ENCODE data around the gene USP3.

The USP3 gene

GRCh38 chr15:63539521-63539920 lies 35.1 kb downstream of the USP3 start:
- Histone ChIP-seq H3K4me1 (peaks cover 30% of the 10 kb centered on the region), H3K4me3 (no peak overlapping the region), H3K9me3 (no peaks in the 10 kb centered on the region), H3K27me3 (ENCODE audit: low read depth) (no peaks in the 10 kb centered on the region), H3K36me3 (replicated peaks) (no peaks in the 10 kb centered on the region)
- peak in 1 of 2 experiments; percentile 67 for DNase-seq (ENCODE audit: low spot score in 2 of 2)
- in situ Hi-C loops (cut with MboI; ENCODE audit: low sequenced_read_pairs), result no loop called here

- H3K27me3 ChIP-seq (ENCODE audit: low read depth), result no peaks in the 10 kb centered on the region
- no peaks in the 10 kb centered on the region for H3K9me3 ChIP-seq
- H3K4me3 ChIP-seq, result no peak overlapping the region
- H3K4me1 ChIP-seq, result peaks cover 30% of the 10 kb centered on the region
- in situ Hi-C loops (cut with MboI; ENCODE audit: low sequenced_read_pairs), result no loop called here
- H3K36me3 ChIP-seq (replicated peaks), result no peaks in the 10 kb centered on the region
- DNase-seq (ENCODE audit: low spot score in 2 of 2), result no peak
Observed at GRCh38 chr15:63539998-63540397, 35.6 kb downstream of the USP3 start.

GRCh38 chr15:63540449-63540848 lies 36.1 kb downstream of the USP3 start:
- in situ Hi-C loops (cut with MboI; ENCODE audit: low sequenced_read_pairs), result no loop called here
- Histone ChIP-seq H3K36me3 (replicated peaks) (no peaks in the 10 kb centered on the region), H3K4me3 (no peak overlapping the region), H3K27me3 (ENCODE audit: low read depth) (no peaks in the 10 kb centered on the region), H3K4me1 (peaks cover 25% of the 10 kb centered on the region), H3K9me3 (no peaks in the 10 kb centered on the region)
- no peak for DNase-seq (ENCODE audit: low spot score in 2 of 2)

GRCh38 chr15:63544258-63545026 lies 40.0 kb downstream of the USP3 start:
- Histone ChIP-seq H3K4me3 (no peak overlapping the region), H3K9me3 (no peaks in the 10 kb centered on the region), H3K27me3 (ENCODE audit: low read depth) (no peaks in the 10 kb centered on the region), H3K36me3 (replicated peaks) (no peaks in the 10 kb centered on the region; the same call in 1 of the 2 replicates), H3K4me1 (no peaks in the 10 kb centered on the region)
- in situ Hi-C loops (cut with MboI; ENCODE audit: low sequenced_read_pairs), result no loop called here
- no peak for DNase-seq (ENCODE audit: low spot score in 2 of 2)

- Histone ChIP-seq H3K4me1 (no peaks in the 10 kb centered on the region), H3K4me3 (no peak overlapping the region), H3K27me3 (ENCODE audit: low read depth) (no peaks in the 10 kb centered on the region), H3K9me3 (no peaks in the 10 kb centered on the region), H3K36me3 (replicated peaks) (no peaks in the 10 kb centered on the region; the same call in 1 of the 2 replicates)
- DNase-seq (ENCODE audit: low spot score in 2 of 2), result no peak
- in situ Hi-C loops (cut with MboI; ENCODE audit: low sequenced_read_pairs), result no loop called here
Observed at GRCh38 chr15:63545520-63545919, 41.1 kb downstream of the USP3 start.

GRCh38 chr15:63551400-63551799 lies 47.0 kb downstream of the USP3 start:
- peaks cover 25% of the 10 kb centered on the region for H3K4me1 ChIP-seq
- H3K9me3 ChIP-seq, result no peaks in the 10 kb centered on the region
- no peak for DNase-seq (ENCODE audit: low spot score in 2 of 2)
- H3K27me3 ChIP-seq (ENCODE audit: low read depth), result no peaks in the 10 kb centered on the region
- in situ Hi-C loops (cut with MboI; ENCODE audit: low sequenced_read_pairs), result no loop called here
- H3K36me3 ChIP-seq (replicated peaks), result peaks cover 9% of the 10 kb centered on the region; the same call in 1 of the 2 replicates
- no peak overlapping the region for H3K4me3 ChIP-seq

- Histone ChIP-seq H3K9me3 (no peaks in the 10 kb centered on the region), H3K4me1 (peaks cover 25% of the 10 kb centered on the region), H3K27me3 (ENCODE audit: low read depth) (no peaks in the 10 kb centered on the region), H3K4me3 (no peak overlapping the region), H3K36me3 (replicated peaks) (peaks cover 20% of the 10 kb centered on the region; the same call in 1 of the 2 replicates)
- peak; percentile 63 to 99 for DNase-seq (ENCODE audit: low spot score in 2 of 2)
- in situ Hi-C loops (cut with MboI; ENCODE audit: low sequenced_read_pairs), result no loop called here
Observed at GRCh38 chr15:63553388-63553791, 49.0 kb downstream of the USP3 start.

GRCh38 chr15:63554337-63554927 lies 50.0 kb downstream of the USP3 start:
- DNase-seq (ENCODE audit: low spot score in 2 of 2), result no peak
- H3K36me3 ChIP-seq (replicated peaks), result peaks cover 20% of the 10 kb centered on the region; the same call in 1 of the 2 replicates
- H3K9me3 ChIP-seq, result no peaks in the 10 kb centered on the region
- no peak overlapping the region for H3K4me3 ChIP-seq
- in situ Hi-C loops (cut with MboI; ENCODE audit: low sequenced_read_pairs), result no loop called here
- H3K4me1 ChIP-seq, result peaks cover 25% of the 10 kb centered on the region
- H3K27me3 ChIP-seq (ENCODE audit: low read depth), result no peaks in the 10 kb centered on the region

- Histone ChIP-seq H3K36me3 (replicated peaks) (peaks cover 21% of the 10 kb centered on the region; the same call in 1 of the 2 replicates), H3K27me3 (ENCODE audit: low read depth) (no peaks in the 10 kb centered on the region), H3K4me3 (no peak overlapping the region), H3K9me3 (no peaks in the 10 kb centered on the region), H3K4me1 (peaks cover 25% of the 10 kb centered on the region)
- no peak for DNase-seq (ENCODE audit: low spot score in 2 of 2)
- in situ Hi-C loops (cut with MboI; ENCODE audit: low sequenced_read_pairs), result no loop called here
Observed at GRCh38 chr15:63555507-63555906, 51.1 kb downstream of the USP3 start.

GRCh38 chr15:63556246-63556645 lies 51.9 kb downstream of the USP3 start:
- no peak for DNase-seq (ENCODE audit: low spot score in 2 of 2)
- Histone ChIP-seq H3K4me1 (peaks cover 25% of the 10 kb centered on the region), H3K4me3 (no peak overlapping the region), H3K9me3 (no peaks in the 10 kb centered on the region), H3K36me3 (replicated peaks) (peaks cover 25% of the 10 kb centered on the region; the same call in 1 of the 2 replicates), H3K27me3 (ENCODE audit: low read depth) (no peaks in the 10 kb centered on the region)
- in situ Hi-C loops (cut with MboI; ENCODE audit: low sequenced_read_pairs), result no loop called here

GRCh38 chr15:63556736-63557135 lies 52.3 kb downstream of the USP3 start:
- peaks cover 23% of the 10 kb centered on the region for H3K4me1 ChIP-seq
- no peak for DNase-seq (ENCODE audit: low spot score in 2 of 2)
- peaks cover 25% of the 10 kb centered on the region; the same call in 1 of the 2 replicates for H3K36me3 ChIP-seq (replicated peaks)
- no peak overlapping the region for H3K4me3 ChIP-seq
- H3K27me3 ChIP-seq (ENCODE audit: low read depth), result no peaks in the 10 kb centered on the region
- H3K9me3 ChIP-seq, result no peaks in the 10 kb centered on the region
- in situ Hi-C loops (cut with MboI; ENCODE audit: low sequenced_read_pairs), result no loop called here

GRCh38 chr15:63559753-63560152 lies 55.4 kb downstream of the USP3 start:
- H3K4me1 ChIP-seq, result no peaks in the 10 kb centered on the region
- in situ Hi-C loops (cut with MboI; ENCODE audit: low sequenced_read_pairs), result no loop called here
- H3K9me3 ChIP-seq, result no peaks in the 10 kb centered on the region
- no peaks in the 10 kb centered on the region for H3K27me3 ChIP-seq (ENCODE audit: low read depth)
- DNase-seq (ENCODE audit: low spot score in 2 of 2), result no peak
- peaks cover 23% of the 10 kb centered on the region for H3K36me3 ChIP-seq (replicated peaks)
- H3K4me3 ChIP-seq, result no peak overlapping the region

- no peak for DNase-seq (ENCODE audit: low spot score in 2 of 2)
- Histone ChIP-seq H3K4me3 (no peak overlapping the region), H3K27me3 (ENCODE audit: low read depth) (no peaks in the 10 kb centered on the region), H3K4me1 (no peaks in the 10 kb centered on the region), H3K36me3 (replicated peaks) (peaks cover 31% of the 10 kb centered on the region), H3K9me3 (no peaks in the 10 kb centered on the region)
- in situ Hi-C loops (cut with MboI; ENCODE audit: low sequenced_read_pairs), result no loop called here
Observed at GRCh38 chr15:63560741-63561448, 56.5 kb downstream of the USP3 start.

GRCh38 chr15:63564093-63564492 lies 59.7 kb downstream of the USP3 start:
- H3K4me1 ChIP-seq, result no peaks in the 10 kb centered on the region
- peaks cover 33% of the 10 kb centered on the region for H3K36me3 ChIP-seq (replicated peaks)
- H3K27me3 ChIP-seq (ENCODE audit: low read depth), result no peaks in the 10 kb centered on the region
- in situ Hi-C loops (cut with MboI; ENCODE audit: low sequenced_read_pairs), result no loop called here
- no peak overlapping the region for H3K4me3 ChIP-seq
- no peak for DNase-seq (ENCODE audit: low spot score in 2 of 2)
- H3K9me3 ChIP-seq, result no peaks in the 10 kb centered on the region
